Cardiac muscle cell (in vitro differentiated cells and primary cell): ENCODE results near the gene GUCY1A1. TPM values are rescaled to one million over a fixed set of nuclear protein-coding genes. Genes with fewer than 3 reads are reported as not detected.

Source experiments
- DNase-seq, 2 donors: peaks; one replicate each; pipeline versions ENCODE4 v3.0.0 to v3.0.0-alpha.2; 2010 to 2017; ENCODE audit warnings: low read depth in 1 of 2, low spot score in 1 of 2
- H3K27ac ChIP-seq: fragments of 200-600 bp; sonication (generic); 2 replicates; pipeline ENCODE4 v1.5.1; 2016
- H3K27me3 ChIP-seq: fragments of 200-600 bp; sonication (generic); 2 replicates; pipeline ENCODE4 v1.6.0; 2016; ENCODE audit warnings: control low read depth
- H3K36me3 ChIP-seq: fragments of 200-600 bp; sonication (generic); 2 replicates; pipeline ENCODE4 v1.5.1; 2016; ENCODE audit warnings: control low read depth
- H3K4me1 ChIP-seq: fragments of 200-600 bp; sonication (generic); 2 replicates; pipeline ENCODE4 v1.8.1; 2017; ENCODE audit warnings: low read depth, mild to moderate bottlenecking, mixed run types
- H3K4me3 ChIP-seq: fragments of 200-600 bp; sonication (generic); 2 replicates; pipeline ENCODE4 v1.5.1; 2016; ENCODE audit warnings: mild to moderate bottlenecking
- H3K9me3 ChIP-seq: fragments of 200-600 bp; sonication (generic); 2 replicates; pipeline ENCODE4 v1.5.1; 2017; ENCODE audit warnings: low read depth, mild to moderate bottlenecking, control low read depth
- CTCF ChIP-seq: IDR thresholded peaks from 2 replicates; pipeline ENCODE4 v1.5.1; 2012; ENCODE audit warnings: low read depth, mild to moderate bottlenecking, low read length
- polyA plus RNA-seq: library from polyadenylated mRNA; unstranded; fragments of >200 nt; fragmentation: Nextera tagmentation; extraction: Ambion mirVana; gene quantifications from 2 replicates; pipeline ENCODE4 v1.2.1, GENCODE V29; 2016
- total RNA-seq: library from RNA; depleted of rRNA; stranded (reverse); fragments of >200 nt; gene quantifications from 2 replicates; pipeline ENCODE4 v1.2.3, GENCODE V29; 2016

Gene GUCY1A1, protein sequence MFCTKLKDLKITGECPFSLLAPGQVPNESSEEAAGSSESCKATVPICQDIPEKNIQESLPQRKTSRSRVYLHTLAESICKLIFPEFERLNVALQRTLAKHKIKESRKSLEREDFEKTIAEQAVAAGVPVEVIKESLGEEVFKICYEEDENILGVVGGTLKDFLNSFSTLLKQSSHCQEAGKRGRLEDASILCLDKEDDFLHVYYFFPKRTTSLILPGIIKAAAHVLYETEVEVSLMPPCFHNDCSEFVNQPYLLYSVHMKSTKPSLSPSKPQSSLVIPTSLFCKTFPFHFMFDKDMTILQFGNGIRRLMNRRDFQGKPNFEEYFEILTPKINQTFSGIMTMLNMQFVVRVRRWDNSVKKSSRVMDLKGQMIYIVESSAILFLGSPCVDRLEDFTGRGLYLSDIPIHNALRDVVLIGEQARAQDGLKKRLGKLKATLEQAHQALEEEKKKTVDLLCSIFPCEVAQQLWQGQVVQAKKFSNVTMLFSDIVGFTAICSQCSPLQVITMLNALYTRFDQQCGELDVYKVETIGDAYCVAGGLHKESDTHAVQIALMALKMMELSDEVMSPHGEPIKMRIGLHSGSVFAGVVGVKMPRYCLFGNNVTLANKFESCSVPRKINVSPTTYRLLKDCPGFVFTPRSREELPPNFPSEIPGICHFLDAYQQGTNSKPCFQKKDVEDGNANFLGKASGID
- 123 TPM in 2 replicates for total RNA-seq
- polyA plus RNA-seq, result 92.9 and 111 TPM in 2 replicates

- Histone ChIP-seq H3K4me1 (peaks cover 43% of the 10 kb centered on the region), H3K9me3 (no peaks in the 10 kb centered on the region), H3K4me3 (peak within 1 kb of the TSS; percentile 91), H3K36me3 (peaks cover 5% of the 10 kb centered on the region), H3K27ac (peak within 1 kb of the TSS; percentile 99), H3K27me3 (no peaks in the 10 kb centered on the region)
- peak; percentile 19 to 76 for DNase-seq
- TF ChIP-seq CTCF, result no peak
Observed at GRCh38 chr4:155666344-155667221, at the start of gene GUCY1A1. Gene GUCY1A1 (plus strand): TSS chr4:155666848. CDS start chr4:155696868, 30,020 bp downstream.

DNA sequence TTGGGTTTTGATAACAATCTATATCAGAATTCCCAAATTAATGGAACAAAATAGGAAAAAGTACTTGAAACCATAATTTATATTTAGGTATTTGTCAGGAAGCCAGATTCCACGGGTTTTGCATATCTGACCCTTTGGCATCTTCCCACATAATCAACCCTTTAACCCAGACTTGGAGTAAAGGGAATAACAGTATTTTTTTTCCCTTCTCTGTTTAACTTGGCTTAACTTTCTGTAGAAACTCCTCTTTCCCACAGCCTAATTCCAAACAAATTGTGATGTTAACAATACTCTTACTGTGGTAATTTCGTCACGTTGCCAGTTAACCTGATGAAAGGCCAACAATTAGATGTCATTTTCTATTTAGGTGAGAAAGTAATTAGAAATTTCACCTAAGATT lies 49.4 kb upstream of the GUCY1A1 start:
- DNase-seq, result peak in 1 of 2 donors; percentile 59
- H3K4me3 ChIP-seq, result no peak overlapping the region
- no peaks in the 10 kb centered on the region for H3K27me3 ChIP-seq
- no peaks in the 10 kb centered on the region for H3K36me3 ChIP-seq
- no peak for TF ChIP-seq CTCF
- H3K27ac ChIP-seq, result no peak overlapping the region
- no peaks in the 10 kb centered on the region for H3K9me3 ChIP-seq
- peaks cover 16% of the 10 kb centered on the region for H3K4me1 ChIP-seq

DNA sequence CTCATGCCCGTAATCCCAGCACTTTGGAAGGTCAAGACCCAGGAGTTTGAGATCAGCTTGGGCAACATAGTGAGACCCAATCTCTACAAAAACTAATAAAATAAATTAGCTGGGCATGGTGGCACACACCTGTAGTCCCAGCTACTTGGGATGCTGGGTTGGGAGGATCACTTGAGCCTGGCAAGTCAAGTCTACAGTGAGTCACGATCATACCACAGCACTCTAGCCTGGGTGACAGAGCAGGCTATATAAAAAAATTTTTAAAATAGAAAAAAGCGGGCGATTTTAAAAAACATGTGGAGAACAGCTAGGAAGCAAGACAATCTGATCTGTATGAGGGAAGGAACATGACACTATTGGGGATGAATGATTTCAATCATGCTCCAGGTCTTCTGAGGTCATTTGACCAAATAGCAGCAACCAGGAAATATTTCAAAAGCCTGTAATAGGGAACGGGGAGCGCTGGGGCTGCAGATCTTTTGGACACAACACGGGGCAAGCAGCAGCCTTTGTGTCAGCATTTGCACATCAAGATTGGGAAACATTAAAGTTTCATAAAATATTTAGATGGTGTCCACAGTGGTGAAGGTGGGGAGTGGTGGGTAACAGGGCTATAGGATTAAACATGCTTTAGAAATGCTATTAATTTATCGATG lies 48.3 kb upstream of the GUCY1A1 start:
- H3K9me3 ChIP-seq, result no peaks in the 10 kb centered on the region
- H3K27me3 ChIP-seq, result no peaks in the 10 kb centered on the region
- H3K4me1 ChIP-seq, result peaks cover 16% of the 10 kb centered on the region
- no peak for TF ChIP-seq CTCF
- H3K36me3 ChIP-seq, result no peaks in the 10 kb centered on the region
- no peak for DNase-seq
- H3K4me3 ChIP-seq, result no peak overlapping the region
- no peak overlapping the region for H3K27ac ChIP-seq

DNA sequence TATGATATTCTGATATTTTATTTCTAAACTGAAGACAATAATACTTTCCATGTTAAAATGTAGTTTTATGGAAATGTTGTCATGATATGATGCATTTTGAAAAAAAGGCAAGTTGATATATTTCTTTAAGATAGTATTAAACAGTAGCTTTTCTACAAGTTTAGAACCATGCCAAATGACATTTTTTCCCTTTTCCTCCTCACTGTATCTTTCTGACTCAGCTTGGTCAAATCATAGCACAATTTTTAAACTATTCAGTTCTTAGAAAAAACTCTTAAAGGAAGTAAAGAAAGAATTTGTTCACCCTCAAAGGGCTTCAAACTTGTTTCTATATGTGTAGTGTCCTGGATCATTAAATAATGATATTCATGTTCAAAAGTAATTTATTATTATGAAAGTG lies 46.0 kb upstream of the GUCY1A1 start:
- TF ChIP-seq CTCF, result no peak
- Histone ChIP-seq H3K36me3 (no peaks in the 10 kb centered on the region), H3K27me3 (no peaks in the 10 kb centered on the region), H3K4me1 (peaks cover 8% of the 10 kb centered on the region), H3K27ac (no peak overlapping the region), H3K4me3 (no peak overlapping the region), H3K9me3 (no peaks in the 10 kb centered on the region)
- DNase-seq, result no peak

DNA sequence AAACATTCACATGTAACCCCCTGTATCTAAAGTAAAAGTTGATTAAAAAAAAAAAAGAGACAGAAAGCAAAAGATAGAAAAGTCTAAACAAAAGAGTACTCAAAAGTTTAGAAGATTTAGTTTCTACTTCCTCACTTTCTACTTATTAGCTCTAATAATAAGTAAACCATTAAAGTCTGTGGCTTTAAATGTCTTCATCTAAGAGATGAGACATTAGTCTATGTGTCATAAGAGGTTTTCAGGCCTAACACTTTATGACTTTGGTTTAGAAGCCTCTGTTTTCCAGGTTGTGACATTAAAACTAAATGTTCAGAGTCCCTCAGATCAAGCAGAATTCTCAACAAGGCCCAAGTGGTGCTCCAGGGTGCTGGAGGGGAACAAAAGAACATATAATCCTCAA lies 42.2 kb upstream of the GUCY1A1 start:
- no peak for DNase-seq
- TF ChIP-seq CTCF, result no peak
- Histone ChIP-seq H3K27ac (no peak overlapping the region), H3K9me3 (no peaks in the 10 kb centered on the region), H3K4me3 (no peak overlapping the region), H3K4me1 (peaks cover 9% of the 10 kb centered on the region), H3K27me3 (no peaks in the 10 kb centered on the region), H3K36me3 (no peaks in the 10 kb centered on the region)
